Neural cell (in vitro differentiated cells): ENCODE measurements around the gene EGLN2. TPM values are rescaled to one million over a fixed set of nuclear protein-coding genes. Genes with fewer than 3 reads are reported as not detected.

ENCODE experiments used
- H2AFZ ChIP-seq: fragments of 200-600, 300-800 bp; sonication (generic), shearing (Covaris generic); 2 replicates; pipeline ENCODE4 v1.6.0; 2014; ENCODE audit warnings: low read depth, mild to moderate bottlenecking, antibody characterized with exemption, low read length, moderate library complexity
- H3F3A ChIP-seq: fragments of 200-600 bp; shearing (Covaris generic); 2 replicates; pipeline ENCODE4 v1.6.1; 2016; ENCODE audit warnings: mild to moderate bottlenecking, moderate library complexity, mixed read lengths, antibody characterized with exemption, low read length; ENCODE audit not compliant: insufficient read depth, poor library complexity, severe bottlenecking
- H3K27ac ChIP-seq: fragments of 200-600, 300-800 bp; sonication (generic), shearing (Covaris generic); 2 replicates; pipeline ENCODE4 v1.5.1; 2014; ENCODE audit warnings: mild to moderate bottlenecking, low read length, moderate library complexity
- H3K27me3 ChIP-seq: fragments of 300-800, 200-600 bp; sonication (generic), shearing (Covaris generic); 2 replicates; pipeline ENCODE4 v1.6.0; 2014; ENCODE audit warnings: mild to moderate bottlenecking, low read depth, low read length, moderate library complexity; ENCODE audit not compliant: insufficient read depth
- H3K36me3 ChIP-seq: fragments of 300-800, 200-600 bp; sonication (generic), shearing (Covaris generic); 2 replicates; pipeline ENCODE4 v1.5.1; 2014; ENCODE audit warnings: mild to moderate bottlenecking, antibody characterized with exemption, low read length, moderate library complexity; ENCODE audit not compliant: insufficient read depth
- H3K4me2 ChIP-seq: fragments of 300-800, 200-600 bp; sonication (generic), shearing (Covaris generic); 2 replicates; pipeline ENCODE4 v1.6.0; 2014; ENCODE audit warnings: mild to moderate bottlenecking, low read length
- H3K4me3 ChIP-seq: fragments of 300-800, 200-600 bp; sonication (generic), shearing (Covaris generic); 2 replicates; pipeline ENCODE4 v1.5.1; 2014; ENCODE audit warnings: mild to moderate bottlenecking, low read length, moderate library complexity
- H3K79me2 ChIP-seq: fragments of 200-600 bp; shearing (Covaris generic); replicated peaks from 2 replicates; pipeline ENCODE4 v1.6.0; 2014; ENCODE audit warnings: mild to moderate bottlenecking, low read length, moderate library complexity; ENCODE audit not compliant: insufficient read depth
- H3K9ac ChIP-seq: fragments of 300-800, 200-600 bp; sonication (generic), shearing (Covaris generic); 2 replicates; pipeline ENCODE4 v1.6.1; 2016; ENCODE audit warnings: mild to moderate bottlenecking, low read length, mixed read lengths
- H3K9me2 ChIP-seq: fragments of 200-600 bp; shearing (Covaris generic); 2 replicates; pipeline ENCODE4 v1.6.1; 2016; ENCODE audit warnings: mild to moderate bottlenecking, low read length, mixed read lengths; ENCODE audit not compliant: insufficient read depth
- H3K9me3 ChIP-seq: fragments of 200-600, 300-800 bp; sonication (generic), shearing (Covaris generic); 2 replicates; pipeline ENCODE4 v1.6.1; 2016; ENCODE audit warnings: mild to moderate bottlenecking, mixed run types, low read length, moderate library complexity, mixed read lengths
- H4K20me1 ChIP-seq: fragments of 200-600 bp; shearing (Covaris generic); 2 replicates; pipeline ENCODE4 v1.6.1; 2016; ENCODE audit warnings: mild to moderate bottlenecking, mixed run types; ENCODE audit not compliant: insufficient read depth
- CTCF ChIP-seq: fragments of 450-650 bp; IDR thresholded peaks from 2 replicates; pipeline ENCODE4 v1.5.1; 2014; ENCODE audit warnings: antibody characterized with exemption, mild to moderate bottlenecking, moderate library complexity; ENCODE audit not compliant: poor library complexity, severe bottlenecking
- EP300 ChIP-seq: fragments of 450-650 bp; conservative IDR thresholded peaks from 2 replicates; pipeline ENCODE4 v1.6.1; 2014; ENCODE audit warnings: antibody characterized with exemption, mild to moderate bottlenecking, moderate library complexity; ENCODE audit not compliant: poor library complexity, severe bottlenecking
- EZH2 ChIP-seq: fragments of 200-600, 300-800 bp; shearing (Covaris generic), sonication (generic); IDR thresholded peaks from 2 replicates; pipeline ENCODE4 v1.6.1; 2014; ENCODE audit warnings: antibody characterized with exemption, low read length, borderline replicate concordance, mild to moderate bottlenecking; ENCODE audit not compliant: insufficient read depth, poor library complexity, severe bottlenecking
- MXI1 ChIP-seq: fragments of 450-650 bp; conservative IDR thresholded peaks from 2 replicates; pipeline ENCODE4 v1.6.1; 2014; ENCODE audit warnings: antibody characterized with exemption, mild to moderate bottlenecking; ENCODE audit not compliant: poor library complexity, severe bottlenecking
- POLR2AphosphoS5 ChIP-seq: IDR thresholded peaks from 2 replicates; pipeline ENCODE4 v1.6.1; 2012
- RAD21 ChIP-seq: fragments of 450-650 bp; conservative IDR thresholded peaks from 2 replicates; pipeline ENCODE4 v1.6.1; 2014; ENCODE audit warnings: antibody characterized with exemption, mild to moderate bottlenecking, moderate library complexity
- SMC3 ChIP-seq: fragments of 450-650 bp; conservative IDR thresholded peaks from 2 replicates; pipeline ENCODE4 v1.6.1; 2014; ENCODE audit warnings: antibody characterized with exemption, mild to moderate bottlenecking, moderate library complexity; ENCODE audit not compliant: poor library complexity
- TAF1 ChIP-seq: IDR thresholded peaks from 2 replicates; pipeline ENCODE4 v1.6.1; 2012; ENCODE audit warnings: low read depth
- polyA plus RNA-seq: library from polyadenylated mRNA; depleted of rRNA; stranded (reverse); fragments of >200 nt; gene quantifications from 2 replicates; pipeline ENCODE4 v1.2.3, GENCODE V29; 2014
- TF ChIP-seq, protein P1 (sequence below): IDR thresholded peaks from 2 replicates; pipeline ENCODE4 v1.6.1; 2012; ENCODE audit warnings: borderline replicate concordance

EGLN2 gene
- polyA plus RNA-seq, 1 donor from 2014 or later, result 112 TPM

DNA sequence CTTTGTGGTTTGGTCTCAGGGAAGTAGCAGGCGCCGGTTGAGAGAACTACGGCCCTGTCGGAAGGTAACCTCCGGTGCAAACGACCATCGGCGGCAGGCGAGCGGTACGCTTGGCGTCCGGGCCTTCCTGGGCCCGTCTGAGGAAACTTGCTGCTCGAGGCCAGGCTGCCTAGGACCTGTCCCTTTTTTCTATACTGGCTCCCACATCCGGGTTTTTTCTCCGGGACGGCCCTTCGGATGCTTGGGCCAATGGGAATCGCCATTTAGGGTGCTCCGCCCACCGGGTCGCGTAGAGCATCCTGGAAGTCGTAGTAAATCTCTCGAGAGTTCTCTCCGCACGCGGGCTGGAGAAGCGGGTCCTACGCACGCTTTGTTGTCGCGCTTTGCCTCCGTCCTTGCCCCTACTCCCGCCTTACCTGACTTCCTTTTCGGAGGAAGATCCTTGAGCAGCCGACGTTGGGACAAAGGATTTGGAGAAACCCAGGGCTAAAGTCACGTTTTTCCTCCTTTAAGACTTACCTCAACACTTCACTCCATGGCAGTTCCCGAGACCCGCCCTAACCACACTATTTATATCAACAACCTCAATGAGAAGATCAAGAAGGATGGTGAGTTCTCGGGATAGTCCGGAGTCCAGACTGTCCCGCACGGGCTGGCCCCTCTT is 48.0 kb upstream of the EGLN2 start, which contains the start of gene SNRPA:
Gene SNRPA, plus strand, starts transcription at position 330 of the 664 bp plus-strand sequence. Its CDS starts 206 bp downstream, at position 536.
- H3K79me2 ChIP-seq, result peaks cover 45% of the 10 kb centered on the region
- no peaks in the 10 kb centered on the region for H3K9me2 ChIP-seq
- H3F3A ChIP-seq, result no peaks in the 10 kb centered on the region
- TF ChIP-seq, protein P1, sequence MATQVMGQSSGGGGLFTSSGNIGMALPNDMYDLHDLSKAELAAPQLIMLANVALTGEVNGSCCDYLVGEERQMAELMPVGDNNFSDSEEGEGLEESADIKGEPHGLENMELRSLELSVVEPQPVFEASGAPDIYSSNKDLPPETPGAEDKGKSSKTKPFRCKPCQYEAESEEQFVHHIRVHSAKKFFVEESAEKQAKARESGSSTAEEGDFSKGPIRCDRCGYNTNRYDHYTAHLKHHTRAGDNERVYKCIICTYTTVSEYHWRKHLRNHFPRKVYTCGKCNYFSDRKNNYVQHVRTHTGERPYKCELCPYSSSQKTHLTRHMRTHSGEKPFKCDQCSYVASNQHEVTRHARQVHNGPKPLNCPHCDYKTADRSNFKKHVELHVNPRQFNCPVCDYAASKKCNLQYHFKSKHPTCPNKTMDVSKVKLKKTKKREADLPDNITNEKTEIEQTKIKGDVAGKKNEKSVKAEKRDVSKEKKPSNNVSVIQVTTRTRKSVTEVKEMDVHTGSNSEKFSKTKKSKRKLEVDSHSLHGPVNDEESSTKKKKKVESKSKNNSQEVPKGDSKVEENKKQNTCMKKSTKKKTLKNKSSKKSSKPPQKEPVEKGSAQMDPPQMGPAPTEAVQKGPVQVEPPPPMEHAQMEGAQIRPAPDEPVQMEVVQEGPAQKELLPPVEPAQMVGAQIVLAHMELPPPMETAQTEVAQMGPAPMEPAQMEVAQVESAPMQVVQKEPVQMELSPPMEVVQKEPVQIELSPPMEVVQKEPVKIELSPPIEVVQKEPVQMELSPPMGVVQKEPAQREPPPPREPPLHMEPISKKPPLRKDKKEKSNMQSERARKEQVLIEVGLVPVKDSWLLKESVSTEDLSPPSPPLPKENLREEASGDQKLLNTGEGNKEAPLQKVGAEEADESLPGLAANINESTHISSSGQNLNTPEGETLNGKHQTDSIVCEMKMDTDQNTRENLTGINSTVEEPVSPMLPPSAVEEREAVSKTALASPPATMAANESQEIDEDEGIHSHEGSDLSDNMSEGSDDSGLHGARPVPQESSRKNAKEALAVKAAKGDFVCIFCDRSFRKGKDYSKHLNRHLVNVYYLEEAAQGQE, result no peak
- TF ChIP-seq MXI1 (peak; percentile 97), POLR2AphosphoS5 (peak; percentile 74), RAD21 (peak; percentile 26), SMC3 (peak; percentile 37)
- no peaks in the 10 kb centered on the region for H3K36me3 ChIP-seq
- peak within 1 kb of the TSS; percentile 92 for H2AFZ ChIP-seq
- peak within 1 kb of the TSS; percentile 90 for H3K4me2 ChIP-seq
- no peaks in the 10 kb centered on the region for H3K9me3 ChIP-seq
- H3K27ac ChIP-seq, result peak within 1 kb of the TSS; percentile 80
- H3K27me3 ChIP-seq, result no peaks in the 10 kb centered on the region
- H3K4me3 ChIP-seq, result peak within 1 kb of the TSS; percentile 81
- H3K9ac ChIP-seq, result peak within 1 kb of the TSS; percentile 76
- no peaks in the 10 kb centered on the region for H4K20me1 ChIP-seq

- peaks cover 45% of the 10 kb centered on the region for H3K79me2 ChIP-seq
- H3K27ac ChIP-seq, result no peak overlapping the region
- H3F3A ChIP-seq, result no peaks in the 10 kb centered on the region
- no peaks in the 10 kb centered on the region for H4K20me1 ChIP-seq
- no peaks in the 10 kb centered on the region for H3K36me3 ChIP-seq
- H3K9me3 ChIP-seq, result no peaks in the 10 kb centered on the region
- H3K4me2 ChIP-seq, result no peak overlapping the region
- TF ChIP-seq CTCF (no peak), MXI1 (no peak), RAD21 (no peak), EZH2 (no peak), SMC3 (no peak), POLR2AphosphoS5 (no peak), EP300 (no peak), TAF1 (no peak)
- TF ChIP-seq, protein P1, result no peak
- no peaks in the 10 kb centered on the region for H3K27me3 ChIP-seq
- H3K9ac ChIP-seq, result no peak overlapping the region
- H3K4me3 ChIP-seq, result peak overlapping the region; percentile 81
- H3K9me2 ChIP-seq, result no peaks in the 10 kb centered on the region
- no peak overlapping the region for H2AFZ ChIP-seq
These were observed 46.7 kb upstream of the EGLN2 start for GRCh38 chr19:40752257-40752781.
